Midbrain (tissue), 1 donor: ENCODE results near the gene USP31.

ENCODE experiments used
- DNase-seq: peaks from one replicate; lab custom pipeline; 2025; lab: John Stamatoyannopoulos, UW

USP31 gene

DNA sequence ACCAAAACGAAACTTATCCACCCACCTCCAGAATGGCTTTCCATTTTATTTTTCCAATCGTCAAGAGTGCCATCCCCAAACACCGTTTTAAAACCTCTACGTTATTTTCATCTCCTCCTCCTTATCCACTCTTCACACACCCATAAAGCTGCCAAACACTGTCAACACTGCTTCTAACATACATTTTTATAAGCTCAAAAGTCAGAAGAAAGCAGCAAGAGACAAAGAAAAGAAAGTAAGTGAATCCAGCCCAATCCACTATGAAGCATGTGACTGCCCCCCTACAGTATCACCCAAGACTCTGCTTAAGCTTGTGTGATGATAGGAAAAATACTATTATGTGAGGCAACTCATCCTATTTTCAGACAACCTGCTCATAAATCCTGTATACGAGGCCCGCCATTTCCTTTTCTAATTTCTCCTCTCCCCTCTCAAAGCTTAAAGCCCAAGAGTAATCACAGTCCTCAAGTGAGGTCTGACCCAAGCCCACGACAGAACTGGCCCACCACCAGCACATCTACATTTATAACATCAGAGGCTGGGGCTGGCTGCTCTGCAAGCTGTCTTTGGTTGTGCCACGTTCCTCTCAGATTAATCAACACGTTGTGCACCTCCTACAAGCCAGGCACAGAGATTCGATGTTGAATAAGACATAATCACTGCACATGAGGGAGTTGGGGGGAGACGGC, 16.3 kb downstream of the USP31 start:
- DNase-seq, result no peak

DNA sequence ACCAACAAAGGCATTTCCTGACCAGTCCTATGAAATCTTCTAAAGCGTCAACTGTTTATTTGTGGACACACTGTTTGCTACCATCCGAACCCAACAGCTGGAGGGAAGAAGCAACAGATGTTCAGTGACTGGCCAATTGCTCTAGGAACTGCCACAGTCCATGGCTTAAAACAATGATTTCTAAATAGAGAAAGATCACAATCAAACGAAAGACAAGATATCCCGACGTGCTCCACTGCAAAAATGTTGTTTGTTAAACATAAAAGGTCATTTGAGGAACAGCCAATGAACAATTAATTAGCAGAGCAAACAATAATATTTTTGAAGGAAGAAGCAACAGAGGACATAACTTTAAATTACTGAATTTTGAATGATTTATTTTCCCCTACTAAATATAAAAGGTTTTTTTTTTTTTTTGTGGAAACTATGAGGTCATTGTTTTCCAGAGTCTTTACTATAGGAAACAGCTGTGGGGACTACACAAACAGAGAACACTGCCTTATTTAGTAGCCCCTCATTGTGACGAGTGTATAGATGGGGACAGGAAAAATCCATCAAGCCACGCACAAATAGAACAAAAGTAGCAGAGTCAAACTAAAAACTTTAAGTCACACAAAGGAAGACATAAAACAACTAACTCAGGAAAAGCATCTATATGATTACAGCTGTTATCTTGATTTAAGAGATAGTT, 17.2 kb downstream of the USP31 start:
- DNase-seq, result peak; percentile 70

DNA sequence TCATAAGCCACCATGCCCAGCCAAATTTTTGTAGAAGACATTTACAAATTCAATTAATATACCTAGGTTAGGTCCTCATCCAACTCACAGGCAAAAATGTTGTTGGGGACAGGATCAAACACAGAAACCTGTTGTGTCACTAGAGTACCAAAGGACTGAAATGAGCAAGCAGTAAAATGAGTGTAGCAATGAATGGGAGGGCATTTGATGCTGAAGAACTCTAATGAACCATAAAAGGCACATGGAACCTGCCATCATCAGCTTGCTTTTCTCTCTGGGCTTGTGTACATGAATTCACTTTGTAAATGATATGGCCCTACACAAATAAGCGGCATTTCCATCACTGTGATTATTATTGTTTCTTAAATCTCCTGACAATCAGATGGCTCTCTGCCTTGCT, 17.8 kb downstream of the USP31 start:
- no peak for DNase-seq

DNA sequence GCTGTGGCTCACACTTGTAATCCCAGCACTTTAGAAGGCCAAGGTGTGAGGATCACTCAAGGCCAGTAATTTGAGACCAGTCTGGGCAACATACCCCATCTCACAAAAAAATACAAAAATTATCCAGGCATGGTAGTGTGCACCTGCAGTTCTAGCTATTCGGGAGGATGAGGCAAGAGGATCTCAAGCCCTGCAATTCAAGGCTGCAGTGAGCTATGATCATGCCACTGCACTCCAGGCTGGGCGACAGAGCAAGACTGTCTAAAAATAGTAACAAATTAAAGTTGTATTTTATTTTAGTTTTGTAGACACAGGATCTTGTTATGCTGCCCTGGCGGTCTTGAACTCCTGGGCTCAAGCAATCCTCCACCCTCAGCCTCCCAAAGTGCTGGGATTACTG, 18.2 kb downstream of the USP31 start:
- DNase-seq, result no peak

DNA sequence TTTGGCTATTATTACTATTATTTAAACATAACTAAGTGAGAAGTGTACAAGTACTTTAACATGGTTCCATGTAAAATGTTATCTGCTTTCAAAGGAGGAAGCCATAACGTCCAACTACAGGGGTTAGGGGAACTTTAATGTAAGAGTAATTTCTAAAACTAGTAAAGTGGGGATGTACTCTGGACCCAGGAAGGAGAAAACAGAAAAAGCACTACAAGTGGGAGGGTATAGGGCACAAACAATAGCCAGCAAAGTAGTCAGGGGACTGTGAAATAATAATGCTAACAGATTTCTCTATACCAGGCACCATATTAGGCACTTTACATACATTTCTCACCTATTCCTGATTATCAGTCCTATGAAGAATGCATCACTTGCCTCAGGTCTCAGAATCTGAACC, 19.6 kb downstream of the USP31 start:
- no peak for DNase-seq

DNA sequence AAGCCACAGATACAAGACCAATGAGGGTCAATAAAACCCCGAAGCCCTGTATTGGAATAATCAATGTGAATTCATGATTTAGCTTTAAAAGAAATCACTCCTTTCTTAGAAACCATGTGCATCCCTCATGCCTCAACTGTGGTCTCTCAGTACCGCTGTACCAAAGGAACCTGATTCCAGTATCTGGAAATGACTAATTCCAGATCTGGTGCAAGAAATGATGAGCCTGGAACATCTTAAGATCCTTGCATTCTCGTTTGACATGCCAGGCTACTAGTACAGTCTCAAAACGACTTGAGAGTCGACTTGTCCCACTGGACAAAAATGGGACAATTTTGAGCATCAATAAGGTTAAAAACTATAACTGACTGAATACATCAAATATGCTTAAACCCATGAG, 21.2 kb downstream of the USP31 start:
- no peak for DNase-seq

DNA sequence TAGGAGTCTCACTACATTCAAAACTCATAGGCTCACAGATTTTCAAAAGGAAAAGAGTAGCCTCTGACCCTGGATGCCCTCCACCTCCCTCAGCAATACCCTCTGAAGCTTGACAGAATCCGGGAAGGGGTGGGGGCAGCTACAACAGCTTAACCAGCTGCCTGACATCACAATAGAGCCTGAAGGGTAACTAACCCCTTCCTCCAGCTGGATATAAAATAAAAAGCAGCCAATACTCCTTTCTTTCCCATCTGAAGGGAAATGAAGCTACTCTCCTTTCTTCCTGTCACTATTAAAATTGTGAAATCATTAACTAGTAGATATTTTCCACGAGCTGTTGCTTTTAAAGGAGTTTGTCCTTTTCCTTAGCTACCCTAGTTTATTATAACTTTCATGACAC, 24.0 kb downstream of the USP31 start:
- no peak for DNase-seq

DNA sequence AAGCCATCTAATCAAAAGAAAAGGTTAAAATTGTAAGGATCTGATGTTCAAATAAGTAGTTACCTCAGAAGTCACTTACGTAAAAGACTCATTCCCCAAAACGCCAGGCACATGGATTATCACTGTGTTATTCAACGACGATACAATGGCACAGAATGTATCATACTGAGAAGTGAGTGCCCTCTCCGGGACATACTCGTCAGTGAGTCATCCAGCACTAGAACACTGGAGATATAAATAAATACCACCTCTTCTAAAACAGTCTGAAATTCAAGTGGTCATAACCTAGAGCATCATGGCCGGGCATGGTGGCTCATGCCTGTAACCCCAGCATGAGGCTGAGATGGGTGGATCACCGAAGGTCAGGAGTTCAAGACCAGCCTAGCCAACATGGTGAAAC, 24.9 kb downstream of the USP31 start:
- DNase-seq, result no peak

DNA sequence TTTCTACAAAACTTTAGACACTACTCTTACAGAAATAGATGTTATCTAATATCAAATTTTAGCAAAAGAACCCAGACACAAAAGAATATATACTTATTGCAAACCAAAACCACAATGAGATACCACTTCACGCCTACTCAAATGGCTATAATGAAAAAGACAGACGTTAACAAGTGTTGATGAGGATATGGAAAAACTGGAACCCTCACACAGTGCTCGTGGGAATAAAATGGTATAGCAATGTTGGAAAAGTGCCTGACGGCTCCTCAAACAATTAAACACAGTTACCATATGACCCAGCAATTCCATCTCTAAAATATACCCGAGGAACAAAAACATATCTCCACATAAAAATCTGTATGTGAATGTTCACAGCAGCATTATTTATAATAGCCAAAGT, 27.1 kb downstream of the USP31 start:
- no peak for DNase-seq

DNA sequence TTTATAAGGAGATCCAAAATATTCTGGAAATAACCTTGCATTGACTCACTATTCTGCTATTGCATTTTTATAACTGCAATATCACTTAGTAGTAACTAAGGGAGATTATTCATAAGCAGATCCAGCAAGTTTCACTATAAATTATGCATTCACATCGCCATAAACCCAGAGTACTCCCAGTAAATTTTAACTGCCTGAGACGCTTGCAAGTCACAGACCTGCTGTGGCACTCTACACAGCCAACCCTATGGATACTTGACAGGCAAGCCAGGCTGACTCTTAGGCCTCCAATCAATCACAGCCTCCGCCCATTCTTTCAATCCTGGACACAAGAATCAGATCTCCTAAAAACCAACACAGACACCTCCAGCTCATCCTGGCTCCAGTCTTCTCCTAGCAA, 28.2 kb downstream of the USP31 start:
- DNase-seq, result no peak

DNA sequence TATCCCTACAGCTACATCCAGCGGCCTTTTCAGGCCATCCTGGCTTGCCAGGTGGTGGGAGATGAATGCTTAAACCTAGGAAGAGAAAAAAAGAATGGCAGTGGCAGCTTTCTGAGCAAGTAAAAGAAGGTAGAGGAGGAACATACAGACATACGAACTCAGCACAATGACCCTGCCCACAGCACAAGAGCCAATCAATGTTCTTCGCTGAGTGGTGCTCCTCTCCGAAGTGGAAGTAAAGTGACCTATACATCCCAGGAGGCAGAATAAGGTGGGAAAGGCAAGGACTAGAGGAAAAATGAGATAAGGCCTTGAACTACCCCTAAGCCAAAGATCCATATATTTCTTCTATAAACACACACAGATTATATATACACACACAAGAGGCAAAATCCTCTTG, 28.7 kb downstream of the USP31 start:
- DNase-seq, result no peak

DNA sequence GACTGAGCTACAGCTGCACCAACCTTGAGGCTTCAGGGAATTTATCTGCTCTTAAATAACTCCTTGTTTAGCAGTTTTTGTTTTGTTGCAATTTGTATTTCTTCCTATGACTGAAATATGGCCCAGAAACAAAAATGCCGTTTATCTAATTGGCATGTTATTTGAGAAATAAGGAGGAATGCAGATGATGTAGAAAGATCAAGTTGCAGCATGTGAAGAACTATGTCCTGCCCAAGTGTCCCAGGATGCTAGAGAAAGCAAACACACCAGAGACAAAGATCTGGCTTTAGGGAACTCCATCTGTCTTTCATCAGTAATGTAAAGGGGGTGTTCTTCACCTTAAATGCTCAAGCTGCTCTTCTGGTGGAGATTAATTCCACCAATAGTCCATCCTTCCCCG, 29.7 kb downstream of the USP31 start:
- DNase-seq, result no peak

DNA sequence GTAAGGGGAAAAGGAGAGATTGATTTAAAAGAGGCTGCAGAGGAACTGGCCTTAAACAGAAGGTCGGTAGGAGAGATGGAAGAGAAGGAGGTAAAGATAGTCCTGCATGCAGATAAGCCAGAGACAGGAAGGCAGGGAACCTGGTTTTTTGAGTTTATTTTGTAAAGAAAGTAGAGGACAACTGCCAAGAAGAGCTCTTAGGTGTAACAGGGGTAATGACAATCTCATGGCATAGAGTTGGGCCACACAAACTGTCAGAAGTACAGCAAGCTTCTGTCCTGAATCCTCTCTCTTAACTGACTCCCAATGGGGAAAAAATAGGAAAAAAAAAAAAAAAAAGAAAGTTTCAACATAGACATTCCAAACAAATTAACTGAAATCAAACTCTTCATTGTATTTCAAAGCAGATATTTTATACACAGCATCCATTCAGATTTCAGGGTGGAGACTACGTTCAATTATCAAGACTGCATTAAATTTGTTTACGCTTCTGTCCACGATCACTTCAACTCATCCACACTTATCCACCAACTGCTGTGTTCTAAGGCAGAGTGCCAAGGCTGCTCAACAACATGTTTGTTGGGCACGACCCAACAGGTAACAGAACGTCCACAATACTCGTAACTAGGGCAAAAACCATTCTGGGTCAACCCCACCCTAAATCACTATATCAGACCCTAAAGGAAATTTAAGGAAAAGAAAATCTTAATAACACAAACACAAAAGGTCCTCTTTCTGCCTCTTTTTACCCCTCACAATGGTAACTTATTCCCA, 34.9 kb downstream of the USP31 start:
- DNase-seq, result no peak

DNA sequence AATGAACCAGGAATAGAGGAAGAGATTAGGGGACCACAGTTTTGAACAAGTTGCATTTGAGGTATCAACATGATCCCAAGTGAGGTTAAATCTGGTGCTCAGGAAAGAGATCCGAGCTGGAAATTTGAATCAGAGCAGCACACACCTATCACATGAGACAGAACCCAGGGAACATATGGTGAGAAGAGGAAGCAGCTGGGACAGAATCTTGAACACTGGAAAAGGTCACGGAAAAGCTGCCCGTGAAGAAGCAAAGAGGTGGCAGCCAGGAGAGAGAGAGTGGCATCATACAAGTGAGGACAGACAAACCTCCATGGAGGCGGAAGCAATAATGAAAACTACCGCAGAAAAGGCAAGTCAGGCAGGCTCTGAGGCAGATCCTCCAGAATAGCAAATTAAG, 36.1 kb downstream of the USP31 start:
- no peak for DNase-seq

DNA sequence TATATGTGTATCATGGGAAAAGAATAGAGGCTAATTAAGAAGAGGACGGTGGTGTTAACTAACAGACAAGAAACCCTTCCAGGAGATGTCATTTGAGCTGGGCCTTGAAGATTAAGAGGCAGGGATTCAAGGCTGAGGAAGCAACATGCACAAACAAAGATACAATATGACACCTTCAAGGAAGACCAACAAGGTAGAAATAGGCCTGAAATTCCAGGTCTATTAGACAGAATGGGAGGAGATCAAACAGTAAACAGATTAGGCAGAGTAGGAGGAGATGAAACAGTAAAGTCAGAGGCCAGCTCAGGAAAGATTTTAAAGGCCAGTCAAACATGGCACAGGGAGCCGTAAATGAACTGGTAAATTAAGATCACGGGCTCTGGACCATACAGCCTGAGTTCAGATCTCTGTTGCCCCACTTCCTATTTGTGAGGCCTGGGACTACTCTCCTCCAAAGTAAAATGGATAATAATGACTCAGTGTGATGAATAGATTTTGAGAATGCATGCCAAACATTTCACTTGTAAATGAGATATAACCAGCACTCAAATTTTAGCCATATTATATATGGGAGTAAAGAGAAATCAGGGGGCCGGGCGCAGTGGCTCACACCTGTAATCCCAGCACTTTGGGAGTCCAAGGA, 38.9 kb downstream of the USP31 start:
- DNase-seq, result no peak

DNA sequence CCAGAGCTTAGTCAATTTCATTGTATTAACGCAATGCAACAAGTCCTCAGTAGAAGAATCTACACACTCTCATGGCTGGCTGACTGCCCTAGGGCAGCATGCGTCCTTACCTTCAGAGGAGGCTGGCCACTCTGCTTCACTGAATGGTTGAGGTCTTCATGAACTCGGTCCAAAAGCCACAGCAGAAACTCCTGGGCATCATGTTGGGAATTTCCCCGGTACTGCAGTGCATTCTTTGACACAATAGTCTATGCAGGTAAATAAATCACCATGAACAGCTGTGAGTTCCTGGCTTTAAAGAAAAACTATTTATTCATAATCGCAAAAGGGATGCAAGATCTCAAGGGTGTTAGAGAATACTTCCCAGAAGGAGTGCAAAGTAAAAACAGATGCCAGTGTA, 41.3 kb downstream of the USP31 start:
- no peak for DNase-seq

DNA sequence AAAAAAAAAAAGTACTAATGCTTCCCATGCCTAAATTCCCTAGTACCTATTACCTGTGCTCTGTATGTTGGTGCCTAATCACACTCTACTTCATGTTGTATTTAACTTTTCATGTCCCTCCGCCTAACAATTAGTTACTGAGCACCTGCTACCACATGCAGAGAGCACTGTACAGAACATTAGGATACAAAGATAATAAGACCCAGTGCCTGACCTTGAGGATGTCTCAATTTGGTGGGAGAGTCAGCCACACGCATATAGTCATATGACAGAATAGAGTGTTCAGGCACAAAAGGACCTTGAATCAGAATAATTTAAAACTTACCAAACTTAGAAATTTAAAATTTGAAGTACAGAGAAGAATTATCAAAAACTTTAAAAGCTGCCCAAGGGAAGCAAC, 42.1 kb downstream of the USP31 start:
- DNase-seq, result no peak

DNA sequence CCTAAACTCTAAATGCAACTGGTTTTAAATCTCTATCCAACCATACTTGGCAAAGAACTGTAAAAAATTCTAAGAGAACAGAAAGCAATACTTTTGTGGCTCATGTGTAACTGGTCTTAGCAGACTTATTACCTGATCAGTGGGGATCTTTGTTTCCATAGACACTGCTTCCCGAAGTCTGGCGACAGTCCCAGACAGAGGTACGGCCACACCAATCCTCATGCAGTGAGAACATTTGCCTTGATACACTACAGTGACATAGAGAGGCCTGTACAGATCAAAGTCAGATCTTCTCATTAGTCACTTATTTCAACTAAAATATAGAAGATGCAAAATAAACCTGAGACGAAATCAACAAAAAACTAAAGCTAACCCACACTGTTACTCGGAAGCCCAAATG, 43.9 kb downstream of the USP31 start:
- no peak for DNase-seq

DNA sequence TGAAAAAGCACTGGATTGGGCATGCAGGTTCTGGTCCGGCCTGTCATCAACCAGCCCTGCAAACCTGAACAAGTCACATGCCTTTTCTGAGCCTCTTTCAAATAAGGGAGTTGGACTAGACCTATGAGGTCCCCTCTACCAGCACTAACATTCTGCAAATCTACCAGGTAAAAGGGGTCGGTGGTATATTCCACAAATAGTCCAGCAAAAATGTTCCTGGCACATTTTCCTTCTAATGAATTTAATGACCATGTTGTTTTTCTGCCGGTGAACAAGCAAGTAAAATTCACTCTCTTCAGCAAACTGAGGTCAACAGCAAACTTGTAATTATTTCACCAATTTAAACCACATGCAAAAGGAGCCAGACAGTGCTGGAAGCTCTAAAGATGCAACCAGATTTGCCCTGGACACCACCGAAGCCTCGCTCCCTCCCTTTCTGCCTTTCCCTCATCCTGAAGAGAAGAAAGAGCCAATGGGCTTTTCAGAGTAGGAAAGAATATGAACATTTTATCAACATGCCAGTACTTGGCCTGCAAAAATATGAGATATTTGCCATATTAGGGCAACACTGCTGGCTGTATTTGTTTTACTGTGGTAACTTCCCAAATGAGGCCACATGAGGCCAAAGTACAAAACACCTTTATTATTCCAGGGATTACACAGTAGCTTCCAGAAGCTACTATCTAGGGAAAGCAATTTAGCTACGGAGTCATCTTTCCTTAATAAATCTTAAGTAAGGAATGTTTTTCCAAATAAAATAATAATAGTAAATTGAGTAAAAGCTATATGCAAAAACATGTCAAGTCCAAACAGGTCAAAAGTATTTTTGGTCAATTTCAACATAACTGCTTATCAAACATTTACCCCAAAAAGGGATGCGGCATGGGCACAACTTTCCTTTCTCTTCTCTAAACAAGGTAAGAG, 45.0 kb downstream of the USP31 start:
- no peak for DNase-seq

DNA sequence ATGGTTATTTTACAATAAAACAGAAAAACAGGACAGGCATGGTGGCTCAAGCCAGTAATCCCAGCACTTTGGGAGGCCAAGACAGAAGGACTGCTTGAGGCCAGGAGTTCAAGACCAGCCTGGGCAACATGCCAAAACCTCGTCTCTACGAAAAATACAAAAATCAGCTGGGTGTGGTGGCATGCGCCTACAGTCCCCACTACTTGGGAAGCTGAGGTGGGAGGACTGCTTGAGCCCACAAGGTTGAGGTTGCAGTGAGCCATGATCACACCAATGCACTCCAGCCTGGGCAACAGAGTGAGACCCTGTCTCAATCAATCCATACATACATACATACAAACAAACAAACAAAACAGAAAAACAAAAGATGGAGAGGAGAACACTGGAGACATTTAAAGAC, 45.6 kb downstream of the USP31 start:
- no peak for DNase-seq

DNA sequence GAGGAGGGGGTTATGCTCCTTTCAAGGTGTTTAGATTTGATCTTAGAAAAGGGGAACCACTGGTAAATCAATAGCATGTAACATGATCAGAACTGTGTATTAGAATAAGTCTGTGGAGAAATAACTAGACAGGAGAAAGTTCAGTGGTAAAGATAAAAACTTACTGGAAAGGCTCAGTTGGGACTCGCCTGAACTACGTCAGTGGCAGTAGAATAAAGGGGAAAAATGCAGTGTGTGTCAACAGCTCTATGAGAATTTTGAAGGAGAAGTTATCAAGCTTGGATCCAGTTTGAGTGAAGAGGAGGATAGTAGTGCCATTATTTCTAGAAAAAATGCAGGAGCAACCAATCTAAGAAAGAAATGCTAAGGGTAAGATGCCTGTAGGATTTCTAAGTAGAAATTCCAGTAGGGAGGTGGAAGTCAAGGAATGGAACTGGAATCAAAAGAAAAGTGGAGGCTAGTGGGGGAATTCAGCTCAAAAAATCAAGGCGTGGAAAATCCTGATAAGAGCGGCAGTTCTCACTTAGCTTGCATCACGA, 48.2 kb downstream of the USP31 start:
- DNase-seq, result no peak
